ENCODE measurements around the gene MYRF. TPM values are rescaled to one million over a fixed set of nuclear protein-coding genes. Genes with fewer than 3 reads are reported as not detected.

The MYRF gene
- total RNA-seq, 1 experiment from 2014 or later, result not detected

- Histone ChIP-seq H3K4me2 (ENCODE audit: low read depth, low read length, poor library complexity, severe bottlenecking) (no peak overlapping the region), H2AFZ (ENCODE audit: low read length) (no peak overlapping the region), H3K36me3 (ENCODE audit: insufficient read depth, low read length) (no peaks in the 10 kb centered on the region), H3K9ac (ENCODE audit: low read length) (no peak overlapping the region), H3K9me3 (ENCODE audit: low read length) (no peaks in the 10 kb centered on the region), H3K27me3 (ENCODE audit: low read length) (no peaks in the 10 kb centered on the region), H4K20me1 (ENCODE audit: insufficient read depth, low read depth, low read length) (no peaks in the 10 kb centered on the region), H3K79me2 (ENCODE audit: low read length) (no peaks in the 10 kb centered on the region), H3K9me2 (replicated peaks; ENCODE audit: insufficient read depth, low read length) (no peaks in the 10 kb centered on the region), H3K4me3 (ENCODE audit: low read length) (no peak overlapping the region), H3K4me1 (ENCODE audit: low read length) (no peaks in the 10 kb centered on the region), H3K27ac (ENCODE audit: low read length) (no peak overlapping the region)
- DNase-seq, result peak; percentile 74
Measured at GRCh38 chr11:61747192-61747966, 5.1 kb upstream of the MYRF start.

- Histone ChIP-seq H2AFZ (ENCODE audit: low read length) (no peak overlapping the region), H3K9ac (ENCODE audit: low read length) (no peak overlapping the region), H3K4me2 (ENCODE audit: low read depth, low read length, poor library complexity, severe bottlenecking) (no peak overlapping the region)
Measured at GRCh38 chr11:61747967-61748285, 4.5 kb upstream of the MYRF start.

GRCh38 chr11:61749591-61750217 is 2.7 kb upstream of the MYRF start:
- H3K27me3 ChIP-seq (ENCODE audit: low read length), result no peaks in the 10 kb centered on the region
- no peak overlapping the region for H3K4me3 ChIP-seq (ENCODE audit: low read length)
- no peak for DNase-seq
- no peak overlapping the region for H2AFZ ChIP-seq (ENCODE audit: low read length)
- H3K9ac ChIP-seq (ENCODE audit: low read length), result no peak overlapping the region
- no peaks in the 10 kb centered on the region for H3K36me3 ChIP-seq (ENCODE audit: insufficient read depth, low read length)
- no peaks in the 10 kb centered on the region for H3K4me1 ChIP-seq (ENCODE audit: low read length)
- H3K9me3 ChIP-seq (ENCODE audit: low read length), result no peaks in the 10 kb centered on the region
- no peaks in the 10 kb centered on the region for H3K9me2 ChIP-seq (replicated peaks; ENCODE audit: insufficient read depth, low read length)
- H3K79me2 ChIP-seq (ENCODE audit: low read length), result no peaks in the 10 kb centered on the region
- no peak overlapping the region for H3K27ac ChIP-seq (ENCODE audit: low read length)
- no peak overlapping the region for H3K4me2 ChIP-seq (ENCODE audit: low read depth, low read length, poor library complexity, severe bottlenecking)
- H4K20me1 ChIP-seq (ENCODE audit: insufficient read depth, low read depth, low read length), result no peaks in the 10 kb centered on the region

More at GRCh38 chr11:61747967-61748285, 4.5 kb upstream of the MYRF start:
- no peaks in the 10 kb centered on the region for H3K9me2 ChIP-seq (replicated peaks; ENCODE audit: insufficient read depth, low read length)
- no peaks in the 10 kb centered on the region for H3K9me3 ChIP-seq (ENCODE audit: low read length)
- H3K4me1 ChIP-seq (ENCODE audit: low read length), result no peaks in the 10 kb centered on the region
- no peak overlapping the region for H3K27ac ChIP-seq (ENCODE audit: low read length)
- no peak for DNase-seq
- H4K20me1 ChIP-seq (ENCODE audit: insufficient read depth, low read depth, low read length), result no peaks in the 10 kb centered on the region
- H3K4me3 ChIP-seq (ENCODE audit: low read length), result no peak overlapping the region
- no peaks in the 10 kb centered on the region for H3K27me3 ChIP-seq (ENCODE audit: low read length)
- no peaks in the 10 kb centered on the region for H3K36me3 ChIP-seq (ENCODE audit: insufficient read depth, low read length)
- H3K79me2 ChIP-seq (ENCODE audit: low read length), result no peaks in the 10 kb centered on the region

- Histone ChIP-seq H3K36me3 (ENCODE audit: insufficient read depth, low read length) (no peaks in the 10 kb centered on the region), H3K79me2 (ENCODE audit: low read length) (no peaks in the 10 kb centered on the region), H3K27me3 (ENCODE audit: low read length) (no peaks in the 10 kb centered on the region), H2AFZ (ENCODE audit: low read length) (no peak overlapping the region), H3K9me3 (ENCODE audit: low read length) (no peaks in the 10 kb centered on the region), H3K27ac (ENCODE audit: low read length) (no peak overlapping the region), H3K4me1 (ENCODE audit: low read length) (no peaks in the 10 kb centered on the region), H4K20me1 (ENCODE audit: insufficient read depth, low read depth, low read length) (no peaks in the 10 kb centered on the region), H3K4me2 (ENCODE audit: low read depth, low read length, poor library complexity, severe bottlenecking) (no peak overlapping the region), H3K9ac (ENCODE audit: low read length) (no peak overlapping the region), H3K4me3 (ENCODE audit: low read length) (no peak overlapping the region), H3K9me2 (replicated peaks; ENCODE audit: insufficient read depth, low read length) (no peaks in the 10 kb centered on the region)
- no peak for DNase-seq
Measured at GRCh38 chr11:61750631-61751273, 1.7 kb upstream of the MYRF start.

GRCh38 chr11:61751384-61751783 is 1.1 kb upstream of the MYRF start:
- Histone ChIP-seq H3K27ac (ENCODE audit: low read length) (no peak overlapping the region), H3K4me3 (ENCODE audit: low read length) (no peak overlapping the region), H3K4me2 (ENCODE audit: low read depth, low read length, poor library complexity, severe bottlenecking) (no peak overlapping the region), H3K9me2 (replicated peaks; ENCODE audit: insufficient read depth, low read length) (no peaks in the 10 kb centered on the region), H3K9ac (ENCODE audit: low read length) (no peak overlapping the region), H3K9me3 (ENCODE audit: low read length) (no peaks in the 10 kb centered on the region), H4K20me1 (ENCODE audit: insufficient read depth, low read depth, low read length) (no peaks in the 10 kb centered on the region), H2AFZ (ENCODE audit: low read length) (no peak overlapping the region), H3K27me3 (ENCODE audit: low read length) (no peaks in the 10 kb centered on the region), H3K36me3 (ENCODE audit: insufficient read depth, low read length) (no peaks in the 10 kb centered on the region), H3K4me1 (ENCODE audit: low read length) (peaks cover under 1% of the 10 kb centered on the region; the same call in 1 of the 2 replicates), H3K79me2 (ENCODE audit: low read length) (no peaks in the 10 kb centered on the region)
- DNase-seq, result no peak

- Histone ChIP-seq H3K79me2 (ENCODE audit: low read length) (no peaks in the 10 kb centered on the region), H3K4me3 (ENCODE audit: low read length) (no peak overlapping the region), H3K27ac (ENCODE audit: low read length) (no peak overlapping the region), H3K4me1 (ENCODE audit: low read length) (peaks cover 13% of the 10 kb centered on the region), H3K9ac (ENCODE audit: low read length) (no peak overlapping the region), H3K9me3 (ENCODE audit: low read length) (no peaks in the 10 kb centered on the region), H2AFZ (ENCODE audit: low read length) (no peak overlapping the region), H3K27me3 (ENCODE audit: low read length) (no peaks in the 10 kb centered on the region), H4K20me1 (ENCODE audit: insufficient read depth, low read depth, low read length) (no peaks in the 10 kb centered on the region), H3K9me2 (replicated peaks; ENCODE audit: insufficient read depth, low read length) (no peaks in the 10 kb centered on the region), H3K36me3 (ENCODE audit: insufficient read depth, low read length) (no peaks in the 10 kb centered on the region), H3K4me2 (ENCODE audit: low read depth, low read length, poor library complexity, severe bottlenecking) (no peak overlapping the region)
- DNase-seq, result no peak
Measured at GRCh38 chr11:61752925-61753521, 587 bp downstream of the MYRF start.

- Histone ChIP-seq H3K9ac (ENCODE audit: low read length) (no peak overlapping the region), H3K27ac (ENCODE audit: low read length) (no peak overlapping the region)
Measured at GRCh38 chr11:61753672-61754071, 1.2 kb downstream of the MYRF start.

More at GRCh38 chr11:61753672-61754071, 1.2 kb downstream of the MYRF start:
- no peak for DNase-seq
- Histone ChIP-seq H3K79me2 (ENCODE audit: low read length) (no peaks in the 10 kb centered on the region), H3K9me3 (ENCODE audit: low read length) (no peaks in the 10 kb centered on the region), H3K27me3 (ENCODE audit: low read length) (no peaks in the 10 kb centered on the region), H3K4me2 (ENCODE audit: low read depth, low read length, poor library complexity, severe bottlenecking) (no peak overlapping the region), H3K4me3 (ENCODE audit: low read length) (no peak overlapping the region), H3K36me3 (ENCODE audit: insufficient read depth, low read length) (no peaks in the 10 kb centered on the region), H2AFZ (ENCODE audit: low read length) (no peak overlapping the region), H4K20me1 (ENCODE audit: insufficient read depth, low read depth, low read length) (no peaks in the 10 kb centered on the region), H3K4me1 (ENCODE audit: low read length) (peaks cover 13% of the 10 kb centered on the region), H3K9me2 (replicated peaks; ENCODE audit: insufficient read depth, low read length) (no peaks in the 10 kb centered on the region)
